Activated CD4-positive, alpha-beta T cell treated with anti-CD3 and anti-CD28 coated beads for 1 hour (primary cell): ENCODE results near the gene TUBA3D.
A peak's percentile ranks its signal among the peaks of the same experiment; 100 is the strongest.
"Not testable (repeated sequence)": the region's sequence is repeated elsewhere in the genome, so short reads cannot be mapped to it uniquely, and the experiment has no call there.

Source experiments
- DNase-seq: peaks from one replicate; pipeline ENCODE4 v3.0.0-alpha.2; 2020

Gene TUBA3D

GRCh38 chr2:131516011-131516410 lies 40.1 kb downstream of the TUBA3D start:
- no peak for DNase-seq

GRCh38 chr2:131516621-131517020 lies 40.7 kb downstream of the TUBA3D start:
- DNase-seq, result not testable (repeated sequence)

- DNase-seq, result no peak
These were observed 41.4 kb downstream of the TUBA3D start for GRCh38 chr2:131517106-131517831.

- not testable (repeated sequence) for DNase-seq
These were observed 41.9 kb downstream of the TUBA3D start for GRCh38 chr2:131517856-131518255.

- DNase-seq, result not testable (repeated sequence)
These were observed 42.6 kb downstream of the TUBA3D start for GRCh38 chr2:131518531-131518930.

- DNase-seq, result no peak
These were observed 43.5 kb downstream of the TUBA3D start for GRCh38 chr2:131519466-131519865.

- DNase-seq, result not testable (repeated sequence)
These were observed 44.1 kb downstream of the TUBA3D start for GRCh38 chr2:131519871-131520470.

GRCh38 chr2:131520526-131520925 lies 44.6 kb downstream of the TUBA3D start:
- DNase-seq, result no peak

GRCh38 chr2:131521524-131521923 lies 45.6 kb downstream of the TUBA3D start:
- not testable (repeated sequence) for DNase-seq

- no peak for DNase-seq
These were observed 46.3 kb downstream of the TUBA3D start for GRCh38 chr2:131521961-131522781.

GRCh38 chr2:131525256-131525655 lies 49.3 kb downstream of the TUBA3D start:
- not testable (repeated sequence) for DNase-seq

GRCh38 chr2:131527131-131528001 lies 51.4 kb downstream of the TUBA3D start, which contains the start of gene CCDC74A:
Gene CCDC74A (plus strand): TSS chr2:131527888. CDS start chr2:131527971, 83 bp downstream.
- DNase-seq, result peak; percentile 68

- not testable (repeated sequence) for DNase-seq
These were observed 53.3 kb downstream of the TUBA3D start for GRCh38 chr2:131528981-131529863.

GRCh38 chr2:131529864-131530445 lies 54.0 kb downstream of the TUBA3D start:
- not testable (repeated sequence) for DNase-seq

- not testable (repeated sequence) for DNase-seq
These were observed 54.9 kb downstream of the TUBA3D start for GRCh38 chr2:131530626-131531344.

- DNase-seq, result not testable (repeated sequence)
These were observed 55.7 kb downstream of the TUBA3D start for GRCh38 chr2:131531547-131532185.
